Neural crest cell (in vitro differentiated cells): ENCODE results near the gene CNOT4. TPM values are rescaled to one million over a fixed set of nuclear protein-coding genes. Genes with fewer than 3 reads are reported as not detected.

ENCODE experiments used
- DNase-seq: peaks from one replicate; pipeline ENCODE4 v3.0.0; 2021; ENCODE audit warnings: low read depth, mixed read lengths, low spot score
- H3K27ac Mint-ChIP-seq: one replicate; pipeline ENCODE4 v1.8.0; 2021; ENCODE audit warnings: mild to moderate bottlenecking, mixed read lengths; ENCODE audit not compliant: unreplicated experiment
- H3K27me3 Mint-ChIP-seq: 2 replicates; pipeline ENCODE4 v1.8.0; 2021; ENCODE audit warnings: low read depth, mild to moderate bottlenecking, mixed read lengths
- H3K36me3 Mint-ChIP-seq: 2 replicates; pipeline ENCODE4 v1.8.0; 2021; ENCODE audit warnings: low read depth, mild to moderate bottlenecking, mixed read lengths
- H3K4me1 Mint-ChIP-seq: 2 replicates; pipeline ENCODE4 v1.8.0; 2021; ENCODE audit warnings: mixed read lengths
- H3K4me3 Mint-ChIP-seq: one replicate; pipeline ENCODE4 v1.8.0; 2021; ENCODE audit warnings: mild to moderate bottlenecking, mixed read lengths
- H3K9me3 Mint-ChIP-seq: 2 replicates; pipeline ENCODE4 v1.8.0; 2021; ENCODE audit warnings: mixed read lengths
- total RNA-seq: library from RNA; stranded (reverse); gene quantifications from 2 replicates; pipeline ENCODE4 v1.2.1, GENCODE V29; 2021
- TF ChIP-seq, protein P1 (sequence below): fragments of 200-600 bp; sonication (generic); conservative IDR thresholded peaks from 2 replicates; pipeline ENCODE4 v1.5.0; 2021; ENCODE audit warnings: antibody characterized with exemption, mild to moderate bottlenecking

Gene CNOT4
- total RNA-seq, 1 donor from 2014 or later: 31.1 TPM

- no peak overlapping the region for H3K27ac Mint-ChIP-seq
Observed at GRCh38 chr7:135522509-135522908, 12.6 kb upstream of the CNOT4 start.

GRCh38 chr7:135519871-135520270 lies 10.0 kb upstream of the CNOT4 start:
- H3K4me1 Mint-ChIP-seq: peaks cover 9% of the 10 kb centered on the region
- no peak overlapping the region for H3K27ac Mint-ChIP-seq
- TF ChIP-seq, protein P1, sequence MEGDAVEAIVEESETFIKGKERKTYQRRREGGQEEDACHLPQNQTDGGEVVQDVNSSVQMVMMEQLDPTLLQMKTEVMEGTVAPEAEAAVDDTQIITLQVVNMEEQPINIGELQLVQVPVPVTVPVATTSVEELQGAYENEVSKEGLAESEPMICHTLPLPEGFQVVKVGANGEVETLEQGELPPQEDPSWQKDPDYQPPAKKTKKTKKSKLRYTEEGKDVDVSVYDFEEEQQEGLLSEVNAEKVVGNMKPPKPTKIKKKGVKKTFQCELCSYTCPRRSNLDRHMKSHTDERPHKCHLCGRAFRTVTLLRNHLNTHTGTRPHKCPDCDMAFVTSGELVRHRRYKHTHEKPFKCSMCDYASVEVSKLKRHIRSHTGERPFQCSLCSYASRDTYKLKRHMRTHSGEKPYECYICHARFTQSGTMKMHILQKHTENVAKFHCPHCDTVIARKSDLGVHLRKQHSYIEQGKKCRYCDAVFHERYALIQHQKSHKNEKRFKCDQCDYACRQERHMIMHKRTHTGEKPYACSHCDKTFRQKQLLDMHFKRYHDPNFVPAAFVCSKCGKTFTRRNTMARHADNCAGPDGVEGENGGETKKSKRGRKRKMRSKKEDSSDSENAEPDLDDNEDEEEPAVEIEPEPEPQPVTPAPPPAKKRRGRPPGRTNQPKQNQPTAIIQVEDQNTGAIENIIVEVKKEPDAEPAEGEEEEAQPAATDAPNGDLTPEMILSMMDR: no peak
- no peaks in the 10 kb centered on the region for H3K27me3 Mint-ChIP-seq
- no peak for DNase-seq
- no peak overlapping the region for H3K4me3 Mint-ChIP-seq
- H3K9me3 Mint-ChIP-seq: no peaks in the 10 kb centered on the region
- H3K36me3 Mint-ChIP-seq: no peaks in the 10 kb centered on the region

More at GRCh38 chr7:135522509-135522908, 12.6 kb upstream of the CNOT4 start:
- H3K36me3 Mint-ChIP-seq: no peaks in the 10 kb centered on the region
- no peaks in the 10 kb centered on the region for H3K27me3 Mint-ChIP-seq
- no peaks in the 10 kb centered on the region for H3K9me3 Mint-ChIP-seq
- no peak for DNase-seq
- TF ChIP-seq, protein P1: no peak
- no peak overlapping the region for H3K4me3 Mint-ChIP-seq
- H3K4me1 Mint-ChIP-seq: peaks cover 9% of the 10 kb centered on the region

- peaks cover 9% of the 10 kb centered on the region for H3K4me1 Mint-ChIP-seq
- H3K36me3 Mint-ChIP-seq: no peaks in the 10 kb centered on the region
- no peaks in the 10 kb centered on the region for H3K9me3 Mint-ChIP-seq
- TF ChIP-seq, protein P1: no peak
- no peak overlapping the region for H3K4me3 Mint-ChIP-seq
- H3K27me3 Mint-ChIP-seq: no peaks in the 10 kb centered on the region
- no peak overlapping the region for H3K27ac Mint-ChIP-seq
- DNase-seq: no peak
Observed at GRCh38 chr7:135519233-135519688, 9.4 kb upstream of the CNOT4 start.

DNA sequence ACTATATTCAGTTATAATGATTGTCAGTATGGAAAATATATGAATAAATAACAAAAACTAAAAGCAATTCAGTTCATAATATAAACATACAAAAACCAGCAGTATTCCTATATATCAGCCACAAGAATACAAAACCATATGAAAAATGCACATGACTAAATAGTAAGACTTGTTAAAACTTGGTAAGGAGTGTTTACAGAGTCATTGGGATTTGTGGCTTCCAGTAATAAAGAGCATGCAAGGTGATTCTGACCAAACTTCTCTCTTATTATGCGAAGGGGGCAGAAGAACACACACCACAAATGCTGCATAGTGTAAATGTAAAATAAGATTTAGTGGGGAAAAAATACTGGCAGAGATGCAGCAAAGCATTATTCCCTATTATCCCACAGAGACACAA lies 8.8 kb upstream of the CNOT4 start:
- no peak for DNase-seq
- Mint-ChIP-seq H3K36me3 (no peaks in the 10 kb centered on the region), H3K4me1 (peaks cover 9% of the 10 kb centered on the region), H3K27me3 (no peaks in the 10 kb centered on the region), H3K4me3 (no peak overlapping the region), H3K9me3 (no peaks in the 10 kb centered on the region), H3K27ac (no peak overlapping the region)
- TF ChIP-seq, protein P1: no peak

GRCh38 chr7:135517060-135517459 lies 7.2 kb upstream of the CNOT4 start:
- Mint-ChIP-seq H3K27ac (no peak overlapping the region), H3K4me1 (peaks cover 9% of the 10 kb centered on the region)
- TF ChIP-seq, protein P1: no peak

DNA sequence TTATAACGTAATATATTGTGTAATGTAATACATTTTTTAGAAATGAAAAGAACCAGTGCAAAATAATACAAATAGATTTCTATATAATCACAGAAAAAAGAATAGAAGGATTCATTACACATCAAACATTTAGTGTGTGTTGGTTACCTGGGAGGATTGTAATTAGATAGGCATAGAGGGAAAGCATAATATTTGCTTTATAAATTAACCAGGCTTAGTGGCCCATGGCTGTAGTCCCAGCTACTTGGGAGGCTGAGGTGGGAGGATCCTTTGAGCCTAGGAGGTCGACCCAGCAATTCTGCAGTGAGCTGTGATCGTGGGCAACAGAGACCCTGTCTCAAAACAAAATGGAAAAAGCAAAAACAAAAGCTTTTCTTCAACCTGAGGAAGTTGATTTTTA lies 5.0 kb upstream of the CNOT4 start:
- H3K4me1 Mint-ChIP-seq: peaks cover 9% of the 10 kb centered on the region
- H3K27ac Mint-ChIP-seq: no peak overlapping the region
- no peaks in the 10 kb centered on the region for H3K9me3 Mint-ChIP-seq
- no peaks in the 10 kb centered on the region for H3K36me3 Mint-ChIP-seq
- H3K27me3 Mint-ChIP-seq: no peaks in the 10 kb centered on the region
- no peak for DNase-seq
- TF ChIP-seq, protein P1: no peak
- H3K4me3 Mint-ChIP-seq: no peak overlapping the region

More at GRCh38 chr7:135517060-135517459, 7.2 kb upstream of the CNOT4 start:
- Mint-ChIP-seq H3K36me3 (no peaks in the 10 kb centered on the region), H3K9me3 (no peaks in the 10 kb centered on the region), H3K4me3 (no peak overlapping the region), H3K27me3 (no peaks in the 10 kb centered on the region)
- DNase-seq: no peak
